Pulmonary artery endothelial cell (primary cell): ENCODE results near the gene INO80B. TPM values are rescaled to one million over a fixed set of nuclear protein-coding genes. Genes with fewer than 3 reads are reported as not detected.
"Not testable (repeated sequence)": the region's sequence is repeated elsewhere in the genome, so short reads cannot be mapped to it uniquely, and the experiment has no call there.

Experiments used
- DNase-seq: peaks from one replicate; pipeline ENCODE4 v3.0.0-alpha.2; 2011; ENCODE audit warnings: low read depth, low spot score
- total RNA-seq: library from RNA; depleted of rRNA; stranded (reverse); fragments of >200 nt; gene quantifications from 2 replicates; pipeline ENCODE4 v1.2.3, GENCODE V29; 2014

Gene INO80B
- total RNA-seq, 1 donor from 2014 or later, result 13.1 TPM

DNA sequence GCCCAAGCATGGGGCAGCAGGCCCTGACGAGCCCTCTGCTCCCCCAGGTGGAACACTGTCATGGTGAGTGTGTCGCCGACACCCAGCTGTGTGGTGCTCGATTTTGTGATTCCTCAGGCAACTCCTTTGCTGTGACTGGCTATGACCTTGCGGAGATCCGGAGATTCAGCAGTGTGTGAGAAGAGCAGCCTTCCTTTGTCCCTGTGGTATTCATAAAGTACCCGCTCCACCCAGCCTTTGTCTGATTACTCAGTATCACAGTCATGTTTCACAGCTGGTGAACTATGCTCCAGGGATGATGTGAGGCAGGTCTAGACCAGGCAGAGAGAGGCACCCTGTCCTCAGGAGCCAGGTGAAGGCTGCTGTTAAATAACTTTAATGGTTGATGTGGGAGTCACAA, 29.4 kb upstream of the INO80B start:
- no peak for DNase-seq

DNA sequence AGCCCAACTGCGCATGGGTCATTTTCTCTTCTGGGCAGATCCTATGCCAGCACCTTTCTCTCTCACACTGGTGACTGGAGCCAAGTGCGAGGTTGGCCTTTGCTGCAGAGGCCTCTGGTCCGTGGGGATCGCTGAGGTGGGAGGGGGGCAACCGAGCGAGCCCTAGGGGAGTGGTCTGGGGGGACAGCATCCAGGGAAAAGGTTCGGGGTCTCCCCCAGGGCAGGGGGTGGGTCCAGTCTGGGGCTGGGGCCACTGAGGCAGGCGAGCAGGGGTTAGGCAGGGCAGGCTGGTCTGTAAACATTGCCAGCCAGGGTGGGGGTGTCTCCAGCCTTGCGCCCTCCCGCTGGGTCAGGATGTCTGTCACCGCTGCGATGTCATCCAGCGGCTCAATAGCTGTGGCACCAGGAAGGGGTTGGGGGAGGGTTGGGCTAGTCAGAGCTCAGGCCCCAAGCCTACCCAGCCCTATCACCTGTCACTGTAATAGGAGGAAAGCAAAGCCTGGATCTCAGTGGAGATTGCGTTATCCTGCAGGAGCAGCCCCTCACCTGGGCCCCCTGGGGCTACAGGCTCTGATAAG, 28.6 kb upstream of the INO80B start:
- no peak for DNase-seq

GRCh38 chr2:74427551-74427950, 27.3 kb upstream of the INO80B start:
- DNase-seq, result no peak

GRCh38 chr2:74428675-74429074, 26.2 kb upstream of the INO80B start:
- DNase-seq, result no peak

- DNase-seq, result no peak
These were observed 25.1 kb upstream of the INO80B start for GRCh38 chr2:74429487-74430451.

DNA sequence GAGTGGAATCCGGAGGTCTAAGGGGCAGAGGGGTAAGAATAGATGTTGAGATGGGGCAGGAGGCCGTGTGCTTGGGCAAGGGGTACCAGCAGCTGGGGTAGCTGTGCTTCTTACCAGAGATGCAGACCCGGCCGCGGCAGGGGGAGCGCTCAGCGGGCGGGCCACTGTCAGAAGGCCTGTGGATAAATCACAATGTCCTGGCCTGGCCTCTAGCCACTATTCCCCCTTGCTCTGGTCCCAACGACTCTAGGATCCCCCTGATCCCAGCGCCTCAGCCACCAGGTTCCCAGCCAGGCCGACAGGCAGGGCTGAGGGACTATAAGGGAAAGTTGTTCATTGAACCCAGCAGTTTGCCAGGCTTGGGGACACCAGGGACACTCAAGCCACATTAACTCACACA, 24.4 kb upstream of the INO80B start:
- DNase-seq, result no peak

GRCh38 chr2:74436111-74436805, 18.6 kb upstream of the INO80B start:
- DNase-seq, result no peak

- DNase-seq, result no peak
These were observed 17.8 kb upstream of the INO80B start for GRCh38 chr2:74436848-74437695.

GRCh38 chr2:74438248-74438647, 16.6 kb upstream of the INO80B start:
- DNase-seq, result no peak

- no peak for DNase-seq
These were observed 15.5 kb upstream of the INO80B start for GRCh38 chr2:74439373-74439772.

- DNase-seq, result no peak
These were observed 15.0 kb upstream of the INO80B start for GRCh38 chr2:74439803-74440377.

DNA sequence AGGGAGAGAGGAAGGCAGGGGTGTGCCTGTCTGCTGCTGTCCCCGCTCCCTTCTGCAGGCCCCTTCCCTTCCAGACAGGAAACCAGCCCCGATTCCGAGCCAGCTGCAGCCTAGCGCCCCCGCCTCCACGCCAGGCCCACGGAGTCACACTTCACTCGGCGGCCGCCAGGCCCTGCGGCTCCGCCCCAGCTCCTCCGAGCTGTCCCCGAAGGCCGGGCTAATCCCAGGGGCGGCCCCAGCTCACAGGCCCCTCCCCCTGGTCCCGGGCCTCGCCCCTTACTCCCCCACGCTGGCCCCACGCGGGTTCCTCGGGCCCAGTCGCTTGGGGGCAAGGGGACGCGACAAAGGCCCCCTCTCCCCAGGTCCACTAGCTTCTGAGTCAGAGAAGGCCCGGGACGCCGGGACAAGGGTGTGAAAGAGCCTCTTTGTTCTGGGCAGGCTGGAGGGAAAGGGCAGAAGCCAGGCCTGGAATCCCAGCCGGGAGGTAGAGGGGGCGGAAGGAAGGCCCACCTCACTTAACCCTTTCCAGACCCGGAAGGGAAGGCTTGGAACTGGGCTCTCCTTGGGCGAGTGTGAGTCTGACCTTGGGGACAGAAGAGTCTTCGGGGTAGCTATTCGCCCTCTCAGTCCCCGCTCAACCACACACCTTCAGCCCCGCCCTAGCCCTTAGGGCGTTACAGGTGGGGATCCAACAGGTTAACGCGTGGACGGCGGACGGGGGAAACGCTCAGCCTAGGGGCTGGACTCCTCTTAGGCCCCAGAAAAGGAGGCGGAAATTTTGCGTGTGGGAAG, 14.3 kb upstream of the INO80B start:
- peak; percentile 24 for DNase-seq

DNA sequence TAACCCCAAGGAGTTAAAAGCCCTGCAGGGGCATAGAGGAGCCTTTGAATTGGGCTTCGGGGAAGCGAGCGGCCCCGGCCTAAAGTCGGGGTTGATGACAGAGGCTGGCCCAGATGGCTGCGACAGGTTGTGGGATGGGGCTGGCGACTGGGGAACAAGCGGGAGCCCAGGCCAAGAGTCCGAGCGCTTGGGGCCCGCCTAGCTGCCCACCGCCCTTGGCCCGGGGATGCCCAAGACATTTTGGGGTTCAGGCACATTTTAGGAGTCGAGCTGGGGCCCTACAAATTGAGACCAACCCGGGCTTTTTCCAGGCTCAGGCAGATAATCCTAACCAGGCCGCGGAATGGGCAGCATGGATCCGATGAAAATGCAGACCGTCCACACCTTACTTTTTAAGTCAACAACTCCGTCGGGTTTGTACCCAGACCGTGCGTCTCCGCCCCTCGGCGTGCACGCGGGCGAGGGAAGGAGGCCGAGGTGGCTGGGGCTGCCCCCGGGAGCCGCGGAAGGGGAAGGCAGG, 13.7 kb upstream of the INO80B start:
- DNase-seq, result no peak

DNA sequence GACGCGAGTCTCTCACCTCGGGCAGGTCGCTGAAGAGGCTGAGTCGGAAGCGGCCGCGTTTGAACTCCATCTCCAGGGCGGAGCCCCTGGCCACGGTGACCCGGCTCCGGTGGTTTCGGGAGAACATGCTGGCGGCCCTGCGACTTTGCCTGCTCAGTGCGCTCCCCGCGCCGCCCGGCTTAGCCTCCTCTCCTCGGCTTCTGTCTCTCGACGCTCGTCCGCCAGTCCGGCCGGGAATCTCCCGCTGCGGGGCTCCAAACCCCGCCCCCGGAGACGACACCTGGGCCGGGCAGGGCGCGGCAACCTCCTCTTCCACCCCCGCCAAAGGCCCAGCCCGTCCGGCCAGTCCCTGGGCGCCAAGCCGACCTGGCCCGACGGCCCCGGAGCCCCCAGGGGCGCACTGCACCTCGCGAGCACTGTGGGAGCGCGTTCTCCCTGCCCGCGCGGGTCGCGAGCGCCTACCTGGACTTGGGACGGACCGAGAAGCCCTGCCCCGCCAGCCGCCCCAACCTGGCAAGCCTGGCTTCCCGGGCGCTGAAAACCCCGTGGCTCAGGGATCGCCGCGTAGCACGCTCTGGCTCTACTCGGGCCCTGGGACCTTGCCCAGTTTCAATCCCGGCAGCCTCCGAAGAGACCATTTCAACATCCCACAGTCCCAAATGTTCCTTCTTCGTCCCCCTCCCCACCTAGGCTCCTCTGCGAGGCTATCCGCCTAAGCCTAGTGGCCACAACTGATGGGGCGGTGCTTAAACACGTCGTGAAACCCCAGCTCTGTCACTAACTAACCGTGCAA, 13.0 kb upstream of the INO80B start, which contains the start of gene RTKN:
Gene RTKN (minus strand): TSS at position 248 of the 793 bp plus-strand sequence. CDS start 121 bp downstream, at position 127.
- DNase-seq, result no peak

- not testable (repeated sequence) for DNase-seq
These were observed 12.2 kb upstream of the INO80B start for GRCh38 chr2:74442483-74443297.

DNA sequence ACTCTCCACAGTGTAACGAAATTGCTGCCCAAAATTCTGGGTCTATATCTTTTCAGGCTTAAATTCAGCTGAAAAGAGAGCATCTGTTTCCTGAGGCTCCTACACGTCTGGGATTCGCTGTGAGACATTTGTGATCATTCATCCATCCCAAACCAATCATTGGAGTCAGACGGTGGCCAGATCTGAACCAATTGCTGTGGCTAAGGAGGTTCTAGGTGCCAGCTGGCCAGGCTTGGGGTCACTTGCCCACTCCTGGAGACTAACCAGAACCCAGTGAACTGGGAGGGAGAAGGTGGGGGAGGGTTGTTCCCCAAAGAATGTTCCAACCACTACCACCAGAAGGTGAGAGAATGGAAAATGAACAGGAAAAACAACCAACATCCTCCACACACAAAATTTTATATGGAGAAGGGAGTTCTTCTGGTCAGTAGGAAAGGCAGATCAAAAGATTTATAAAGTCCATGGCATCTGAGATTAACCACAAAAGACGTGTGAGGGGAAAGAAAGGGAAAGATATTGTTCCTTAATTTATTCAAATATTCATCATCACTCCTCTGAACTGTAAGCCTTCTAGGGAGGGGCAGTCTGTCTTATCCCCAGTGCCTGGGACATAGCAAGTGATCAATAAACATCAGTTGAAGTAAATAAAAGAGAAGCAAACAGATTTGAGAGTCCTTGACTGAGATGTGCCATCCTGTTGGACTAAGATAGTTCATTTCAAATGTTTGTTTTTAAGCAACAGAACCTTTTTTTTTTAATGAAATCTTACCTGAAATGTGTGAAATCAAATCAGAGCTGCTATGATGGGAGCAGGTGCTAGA, 10.2 kb upstream of the INO80B start:
- DNase-seq, result no peak
